Liver (tissue), 9 donors: ENCODE results near the gene EPSTI1. TPM values are rescaled to one million over a fixed set of nuclear protein-coding genes. Genes with fewer than 3 reads are reported as not detected.

Experiments used
- DNase-seq: peaks from one replicate; pipeline ENCODE4 v3.0.0-alpha.2; 2017; ENCODE audit warnings: low spot score
- H3K27ac ChIP-seq, 2 donors: one replicate each; pipeline ENCODE4 v1.7.0; 2013; ENCODE audit warnings: inconsistent platforms in 2 of 2, low read length in 2 of 2, control low read depth in 1 of 2, low read depth in 1 of 2, mild to moderate bottlenecking in 1 of 2
- H3K27me3 ChIP-seq, 4 donors: one replicate each; pipeline versions ENCODE4 v1.6.1 to v1.7.0; 2013; ENCODE audit warnings: low read length in 3 of 4, inconsistent platforms in 1 of 4, mild to moderate bottlenecking in 1 of 4, moderate library complexity in 1 of 4; ENCODE audit not compliant: control insufficient read depth in 4 of 4, insufficient read depth in 4 of 4
- H3K36me3 ChIP-seq, 4 donors: one replicate each; pipeline versions ENCODE4 v1.6.1 to v1.7.0; 2013; ENCODE audit warnings: low read length in 3 of 4, mild to moderate bottlenecking in 3 of 4, low read depth in 1 of 4, moderate library complexity in 1 of 4; ENCODE audit not compliant: control insufficient read depth in 4 of 4, insufficient read depth in 3 of 4
- H3K4me1 ChIP-seq, 4 donors: one replicate each; pipeline versions ENCODE4 v1.6.1 to v1.7.0; 2013; ENCODE audit warnings: low read length in 3 of 4, mild to moderate bottlenecking in 3 of 4, moderate library complexity in 1 of 4; ENCODE audit not compliant: control insufficient read depth in 4 of 4, insufficient read depth in 4 of 4
- H3K4me3 ChIP-seq, 3 donors: one replicate each; pipeline versions ENCODE4 v1.6.1 to v1.7.0; 2013; ENCODE audit warnings: low read length in 3 of 3, control low read depth in 1 of 3, low read depth in 1 of 3, mild to moderate bottlenecking in 1 of 3
- H3K9ac ChIP-seq, 2 donors: one replicate each; pipeline ENCODE4 v1.7.0; 2013; ENCODE audit warnings: low read length in 2 of 2, mild to moderate bottlenecking in 2 of 2, moderate library complexity in 2 of 2, control low read depth in 1 of 2, low read depth in 1 of 2
- H3K9me3 ChIP-seq, 4 donors: one replicate each; pipeline versions ENCODE4 v1.6.1 to v1.7.0; 2013; ENCODE audit warnings: low read length in 3 of 4; ENCODE audit not compliant: control insufficient read depth in 4 of 4
- FOXA1 ChIP-seq: IDR thresholded peaks from 2 replicates; pipeline ENCODE4 v1.6.1; 2016; ENCODE audit warnings: antibody characterized with exemption
- FOXA2 ChIP-seq: IDR thresholded peaks from 2 replicates; pipeline ENCODE4 v1.6.1; 2016; ENCODE audit warnings: antibody characterized with exemption
- HNF4A ChIP-seq, 2 donors: conservative IDR thresholded peaks; 2 replicates each; pipeline ENCODE4 v1.6.1; 2016; ENCODE audit warnings: antibody characterized with exemption in 2 of 2, mild to moderate bottlenecking in 2 of 2
- HNF4G ChIP-seq: IDR thresholded peaks from 2 replicates; pipeline ENCODE4 v1.6.1; 2016; ENCODE audit warnings: antibody characterized with exemption
- JUND ChIP-seq, 2 donors: IDR thresholded peaks; 2 replicates each; pipeline ENCODE4 v1.6.1; 2016; ENCODE audit warnings: antibody characterized with exemption in 2 of 2
- NR2F2 ChIP-seq: IDR thresholded peaks from 2 replicates; pipeline ENCODE4 v1.6.1; 2016; ENCODE audit warnings: antibody characterized with exemption
- RAD21 ChIP-seq, 2 donors: IDR thresholded peaks; 2 replicates each; pipeline ENCODE4 v1.6.1; 2016; ENCODE audit warnings: antibody characterized with exemption in 2 of 2, mild to moderate bottlenecking in 2 of 2
- RXRA ChIP-seq, 2 donors: IDR thresholded peaks; 2 replicates each; pipeline ENCODE4 v1.6.1; 2017 to 2018; ENCODE audit warnings: antibody characterized with exemption in 2 of 2, mild to moderate bottlenecking in 1 of 2
- TAF1 ChIP-seq: conservative IDR thresholded peaks from 2 replicates; pipeline ENCODE4 v1.6.1; 2016; ENCODE audit warnings: antibody characterized with exemption, mild to moderate bottlenecking
- YY1 ChIP-seq: IDR thresholded peaks from 2 replicates; pipeline ENCODE4 v1.6.1; 2016; ENCODE audit warnings: antibody characterized with exemption, mild to moderate bottlenecking
- WGBS: extraction: QIAGEN DNeasy Blood & Tissue Kit; methylation state at CpG from one replicate; pipeline ENCODE4 v1.1.7; 2013; 5-methylcytosine and 5-hydroxymethylcytosine counted together
- polyA plus RNA-seq, 2 donors: library from polyadenylated mRNA; stranded (reverse) in 1 of 2; unstranded in 1 of 2; fragments of 200-250 nt in 1 of 2; fragments of >200 nt in 1 of 2; fragmentation: Nextera tagmentation in 1 of 2; extraction: Ambion mirVana in 1 of 2; gene quantifications; one replicate each; pipeline versions ENCODE4 v1.2.1 to v1.2.3, GENCODE V29; 2013 to 2015
- total RNA-seq, 2 donors: library from RNA; depleted of rRNA; stranded (reverse); fragments of >200 nt; gene quantifications; one replicate each; pipeline ENCODE4 v1.2.3, GENCODE V29; 2014
- TF ChIP-seq, protein P1 (sequence below): IDR thresholded peaks from 2 replicates; pipeline ENCODE4 v1.6.1; 2016; ENCODE audit warnings: antibody characterized with exemption, mild to moderate bottlenecking
- TF ChIP-seq, protein P2 (sequence below): IDR thresholded peaks from 2 replicates; pipeline ENCODE4 v1.6.1; 2016; ENCODE audit warnings: antibody characterized with exemption
- TF ChIP-seq, protein P3 (sequence below): fragments of 150-350 bp; IDR thresholded peaks from 2 replicates; pipeline ENCODE4 v1.5.1; 2017; ENCODE audit warnings: improper control_type of control experiment, low read depth, low read length; ENCODE audit not compliant: missing input control
- TF ChIP-seq, protein P4 (sequence below): IDR thresholded peaks from 2 replicates; pipeline ENCODE4 v1.6.1; 2016; ENCODE audit warnings: antibody characterized with exemption
- donor health status: healthy.
- donor health status: healthy.
- donor health status: healthy.
- donor health status: healthy.
- donor health status: healthy.

The EPSTI1 gene
- total and polyA plus RNA-seq, 4 donors, result 2.1 to 20.3 (median 4.2) TPM

DNA sequence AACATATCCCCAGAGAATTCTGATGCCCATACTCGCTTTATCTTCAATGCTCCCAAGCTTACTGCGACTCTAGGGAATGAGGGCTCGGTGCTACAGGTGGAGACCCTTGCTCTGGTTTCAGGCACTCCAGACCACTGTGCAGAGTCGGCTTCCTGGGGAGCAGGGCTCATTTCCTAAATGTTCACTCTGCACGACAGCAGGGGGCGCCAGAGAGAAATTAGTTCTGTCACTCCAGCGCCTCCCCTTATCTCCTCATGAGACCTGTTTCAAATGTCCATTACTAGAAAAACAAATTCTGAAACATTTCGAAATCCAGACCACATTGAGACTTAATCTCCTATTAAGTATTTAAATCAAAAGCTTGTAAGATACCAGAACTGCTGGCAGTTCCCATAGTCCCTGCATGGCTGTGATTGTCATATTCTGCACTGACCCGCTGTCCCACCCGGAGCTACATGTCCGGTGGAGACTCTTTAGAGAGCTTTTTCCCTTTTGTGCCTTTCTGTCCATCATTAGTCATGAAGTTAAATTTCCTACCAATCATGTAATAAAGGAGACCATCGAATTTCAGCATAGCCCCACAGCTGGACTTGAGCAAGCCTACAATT lies 22.4 kb downstream of the EPSTI1 start:
- peak; percentile 93 for DNase-seq
- H3K27ac ChIP-seq, result no peak overlapping the region
- peaks cover 0 to 3% (median 0%) of the 10 kb centered on the region in 4 donors for H3K36me3 ChIP-seq
- no peak overlapping the region for H3K9ac ChIP-seq
- TF ChIP-seq YY1, result no peak
- TF ChIP-seq, protein P1, sequence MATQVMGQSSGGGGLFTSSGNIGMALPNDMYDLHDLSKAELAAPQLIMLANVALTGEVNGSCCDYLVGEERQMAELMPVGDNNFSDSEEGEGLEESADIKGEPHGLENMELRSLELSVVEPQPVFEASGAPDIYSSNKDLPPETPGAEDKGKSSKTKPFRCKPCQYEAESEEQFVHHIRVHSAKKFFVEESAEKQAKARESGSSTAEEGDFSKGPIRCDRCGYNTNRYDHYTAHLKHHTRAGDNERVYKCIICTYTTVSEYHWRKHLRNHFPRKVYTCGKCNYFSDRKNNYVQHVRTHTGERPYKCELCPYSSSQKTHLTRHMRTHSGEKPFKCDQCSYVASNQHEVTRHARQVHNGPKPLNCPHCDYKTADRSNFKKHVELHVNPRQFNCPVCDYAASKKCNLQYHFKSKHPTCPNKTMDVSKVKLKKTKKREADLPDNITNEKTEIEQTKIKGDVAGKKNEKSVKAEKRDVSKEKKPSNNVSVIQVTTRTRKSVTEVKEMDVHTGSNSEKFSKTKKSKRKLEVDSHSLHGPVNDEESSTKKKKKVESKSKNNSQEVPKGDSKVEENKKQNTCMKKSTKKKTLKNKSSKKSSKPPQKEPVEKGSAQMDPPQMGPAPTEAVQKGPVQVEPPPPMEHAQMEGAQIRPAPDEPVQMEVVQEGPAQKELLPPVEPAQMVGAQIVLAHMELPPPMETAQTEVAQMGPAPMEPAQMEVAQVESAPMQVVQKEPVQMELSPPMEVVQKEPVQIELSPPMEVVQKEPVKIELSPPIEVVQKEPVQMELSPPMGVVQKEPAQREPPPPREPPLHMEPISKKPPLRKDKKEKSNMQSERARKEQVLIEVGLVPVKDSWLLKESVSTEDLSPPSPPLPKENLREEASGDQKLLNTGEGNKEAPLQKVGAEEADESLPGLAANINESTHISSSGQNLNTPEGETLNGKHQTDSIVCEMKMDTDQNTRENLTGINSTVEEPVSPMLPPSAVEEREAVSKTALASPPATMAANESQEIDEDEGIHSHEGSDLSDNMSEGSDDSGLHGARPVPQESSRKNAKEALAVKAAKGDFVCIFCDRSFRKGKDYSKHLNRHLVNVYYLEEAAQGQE, result no peak
- TF ChIP-seq, protein P2, sequence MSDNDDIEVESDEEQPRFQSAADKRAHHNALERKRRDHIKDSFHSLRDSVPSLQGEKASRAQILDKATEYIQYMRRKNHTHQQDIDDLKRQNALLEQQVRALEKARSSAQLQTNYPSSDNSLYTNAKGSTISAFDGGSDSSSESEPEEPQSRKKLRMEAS, result no peak
- TF ChIP-seq HNF4G, result no peak
- no peak for TF ChIP-seq NR2F2
- no peak for TF ChIP-seq FOXA2
- TF ChIP-seq, protein P3, sequence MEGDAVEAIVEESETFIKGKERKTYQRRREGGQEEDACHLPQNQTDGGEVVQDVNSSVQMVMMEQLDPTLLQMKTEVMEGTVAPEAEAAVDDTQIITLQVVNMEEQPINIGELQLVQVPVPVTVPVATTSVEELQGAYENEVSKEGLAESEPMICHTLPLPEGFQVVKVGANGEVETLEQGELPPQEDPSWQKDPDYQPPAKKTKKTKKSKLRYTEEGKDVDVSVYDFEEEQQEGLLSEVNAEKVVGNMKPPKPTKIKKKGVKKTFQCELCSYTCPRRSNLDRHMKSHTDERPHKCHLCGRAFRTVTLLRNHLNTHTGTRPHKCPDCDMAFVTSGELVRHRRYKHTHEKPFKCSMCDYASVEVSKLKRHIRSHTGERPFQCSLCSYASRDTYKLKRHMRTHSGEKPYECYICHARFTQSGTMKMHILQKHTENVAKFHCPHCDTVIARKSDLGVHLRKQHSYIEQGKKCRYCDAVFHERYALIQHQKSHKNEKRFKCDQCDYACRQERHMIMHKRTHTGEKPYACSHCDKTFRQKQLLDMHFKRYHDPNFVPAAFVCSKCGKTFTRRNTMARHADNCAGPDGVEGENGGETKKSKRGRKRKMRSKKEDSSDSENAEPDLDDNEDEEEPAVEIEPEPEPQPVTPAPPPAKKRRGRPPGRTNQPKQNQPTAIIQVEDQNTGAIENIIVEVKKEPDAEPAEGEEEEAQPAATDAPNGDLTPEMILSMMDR, result peak; percentile 79
- no peak for TF ChIP-seq JUND (IDR thresholded peaks at IDR 0.05)
- TF ChIP-seq TAF1, result no peak
- TF ChIP-seq RAD21 (IDR thresholded peaks at IDR 0.05), result peak; percentile 84 to 86
- TF ChIP-seq HNF4A (conservative IDR thresholded peaks at IDR 0.05), result peak in 1 of 2 donors; percentile 32
- no peak for TF ChIP-seq RXRA (IDR thresholded peaks at IDR 0.05)
- no peak for TF ChIP-seq FOXA1
- TF ChIP-seq, protein P4, sequence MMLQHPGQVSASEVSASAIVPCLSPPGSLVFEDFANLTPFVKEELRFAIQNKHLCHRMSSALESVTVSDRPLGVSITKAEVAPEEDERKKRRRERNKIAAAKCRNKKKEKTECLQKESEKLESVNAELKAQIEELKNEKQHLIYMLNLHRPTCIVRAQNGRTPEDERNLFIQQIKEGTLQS, result no peak
- H3K27me3 ChIP-seq, result no peaks in the 10 kb centered on the region
- no peak overlapping the region for H3K4me3 ChIP-seq
- peaks cover 0 to 8% (median 4%) of the 10 kb centered on the region in 4 donors for H3K4me1 ChIP-seq
- no peaks in the 10 kb centered on the region for H3K9me3 ChIP-seq
- WGBS, result 42% methylated on average over 12 of the region's 12 CpGs

DNA sequence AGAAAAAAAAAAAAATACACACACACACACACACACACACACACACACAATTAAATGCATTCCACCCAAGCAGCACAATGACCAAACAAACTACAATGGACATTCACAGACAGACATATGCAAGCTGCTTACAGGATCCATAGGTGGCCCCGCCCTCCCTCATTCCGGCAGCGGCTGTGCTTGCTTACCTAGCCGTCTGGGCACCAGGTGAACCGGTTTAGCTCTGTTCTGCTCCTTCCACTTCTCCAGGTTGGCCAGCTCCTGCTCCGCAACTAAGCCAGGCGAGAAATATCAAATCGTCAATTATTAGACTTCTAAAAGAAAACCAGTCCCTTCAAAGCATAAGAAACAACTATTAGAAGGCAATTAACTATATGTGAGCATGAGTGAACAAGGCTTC lies 23.1 kb downstream of the EPSTI1 start:
- Histone ChIP-seq H3K36me3 (peaks cover 0 to 5% (median 1%) of the 10 kb centered on the region in 4 donors), H3K4me3 (no peak overlapping the region), H3K4me1 (peaks cover 0 to 8% (median 4%) of the 10 kb centered on the region in 4 donors), H3K27ac (no peak overlapping the region), H3K9ac (no peak overlapping the region), H3K27me3 (no peaks in the 10 kb centered on the region), H3K9me3 (no peaks in the 10 kb centered on the region)
- DNase-seq, result no peak
- WGBS, result 79% methylated on average over 8 of the region's 8 CpGs
- no peak for TF ChIP-seq RXRA (IDR thresholded peaks at IDR 0.05)
